SH-SY5Y (cell line): ENCODE data around the gene TRIM24.

Experiments used
- GATA2 ChIP-seq: IDR thresholded peaks from 2 replicates; pipeline ENCODE4 v1.6.1; 2011; ENCODE audit warnings: mild to moderate bottlenecking, low read depth, low read length
- GATA3 ChIP-seq: IDR thresholded peaks from 2 replicates; pipeline ENCODE4 v1.6.1; 2011; ENCODE audit warnings: low read depth, mild to moderate bottlenecking, low read length, moderate library complexity

The TRIM24 gene

DNA sequence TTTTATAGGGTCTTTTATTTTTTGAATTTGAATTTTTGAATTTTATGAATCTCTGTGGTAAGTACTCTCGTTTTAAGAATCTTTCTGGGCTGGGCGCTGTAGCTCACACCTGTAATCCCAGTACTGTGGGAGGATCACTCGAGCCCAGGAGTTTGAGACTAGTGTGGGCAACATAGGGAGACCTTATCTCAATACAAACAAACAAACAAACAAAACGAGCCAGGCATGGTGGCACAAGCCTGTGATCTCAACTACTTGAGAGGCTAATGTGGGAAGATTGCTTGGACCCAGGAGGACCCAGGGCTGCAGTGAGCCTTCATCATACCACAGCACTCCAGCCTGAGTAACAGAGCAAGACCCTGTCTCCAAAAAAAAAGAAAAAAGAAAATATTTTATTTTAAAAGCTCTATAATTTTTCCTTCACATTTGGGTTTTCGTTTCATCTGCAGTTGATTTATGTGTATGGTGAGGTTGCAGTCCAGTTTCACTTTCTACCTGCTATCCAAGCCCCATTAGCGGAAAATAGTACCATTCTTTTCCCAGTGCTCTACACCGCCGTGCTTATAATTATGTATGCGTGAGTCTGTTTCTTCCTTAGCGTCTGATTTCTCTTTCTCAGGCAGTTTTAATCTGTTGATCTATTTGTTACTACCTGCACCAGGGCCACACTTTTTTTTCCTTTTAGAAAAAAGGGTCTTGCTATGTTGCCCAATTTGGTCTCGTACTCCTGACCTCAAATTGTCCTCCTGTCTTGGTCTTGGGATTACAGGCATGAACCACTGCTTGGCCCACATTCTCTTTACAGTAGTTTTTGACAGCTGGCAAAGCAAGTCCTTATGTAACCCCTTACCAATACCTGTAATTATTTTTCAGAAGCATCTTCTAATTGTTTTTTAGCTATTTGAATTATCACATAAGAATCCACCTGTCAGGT lies 21.7 kb downstream of the TRIM24 start:
- TF ChIP-seq GATA3 (no peak), GATA2 (no peak)

GRCh38 chr7:138483531-138483930 lies 23.5 kb downstream of the TRIM24 start:
- TF ChIP-seq GATA3 (no peak), GATA2 (no peak)

DNA sequence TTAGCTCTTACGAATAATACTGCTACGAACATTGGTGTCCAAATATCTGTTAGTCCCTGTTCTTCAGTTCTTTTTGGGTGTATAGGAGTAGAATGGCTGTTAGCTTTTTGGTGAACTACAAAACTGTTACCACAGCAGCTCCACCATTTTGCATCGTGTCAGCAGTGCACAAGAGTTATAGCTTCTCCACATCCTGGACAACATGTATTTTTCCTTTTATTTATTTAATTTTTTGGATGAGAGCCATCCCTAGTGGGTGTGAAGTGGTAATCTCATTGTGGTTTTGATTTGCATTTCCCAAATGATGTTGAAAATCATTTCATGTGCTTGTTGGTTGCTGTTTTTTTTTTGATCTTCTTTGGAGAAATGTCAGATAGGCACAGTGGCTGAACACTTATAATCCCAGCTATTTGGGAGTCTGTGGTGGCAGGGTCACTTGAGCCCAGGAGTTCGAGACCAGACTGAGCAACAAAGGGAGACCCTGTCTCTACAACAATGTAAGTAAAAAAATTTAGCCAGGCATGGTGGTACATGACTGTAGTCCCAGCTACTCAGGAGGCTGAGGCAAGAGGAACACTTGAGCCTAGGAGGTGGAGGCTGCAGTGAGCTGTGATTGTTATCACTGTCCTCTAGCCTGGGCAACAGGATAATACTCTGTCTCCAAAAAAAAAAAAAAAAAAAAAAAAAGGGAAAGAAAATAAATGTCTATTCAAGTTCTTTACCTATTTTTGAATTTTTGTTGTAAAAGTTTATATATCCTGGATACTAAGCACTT lies 31.7 kb downstream of the TRIM24 start:
- TF ChIP-seq GATA2 (no peak; the same call in 1 of the 2 replicates), GATA3 (no peak)

GRCh38 chr7:138492423-138492822 lies 32.4 kb downstream of the TRIM24 start:
- no peak for TF ChIP-seq GATA2
- no peak for TF ChIP-seq GATA3

DNA sequence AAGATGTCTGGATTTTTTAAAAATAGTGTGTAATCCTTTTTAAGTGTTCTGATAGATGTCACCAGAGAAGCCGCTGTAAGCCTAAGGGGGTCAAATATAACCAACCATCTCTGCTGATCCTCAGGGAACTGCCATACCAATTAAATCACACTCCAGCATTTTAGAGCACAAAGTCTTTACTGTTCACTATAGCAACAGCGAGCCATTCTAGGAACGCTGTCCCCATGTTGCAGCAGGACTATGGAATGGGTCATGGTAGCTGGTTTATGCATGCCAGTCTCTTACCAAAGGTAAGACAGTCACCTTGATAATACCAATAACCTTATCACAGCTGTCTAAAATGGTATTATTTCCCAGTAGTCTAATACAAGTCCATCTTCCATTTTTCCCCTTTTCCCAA lies 33.5 kb downstream of the TRIM24 start:
- TF ChIP-seq GATA2 (no peak), GATA3 (no peak)

- no peak for TF ChIP-seq GATA3
- TF ChIP-seq GATA2, result no peak
These were observed 35.4 kb downstream of the TRIM24 start for GRCh38 chr7:138495485-138495884.

GRCh38 chr7:138499340-138499739 lies 39.3 kb downstream of the TRIM24 start:
- no peak for TF ChIP-seq GATA2
- no peak for TF ChIP-seq GATA3

DNA sequence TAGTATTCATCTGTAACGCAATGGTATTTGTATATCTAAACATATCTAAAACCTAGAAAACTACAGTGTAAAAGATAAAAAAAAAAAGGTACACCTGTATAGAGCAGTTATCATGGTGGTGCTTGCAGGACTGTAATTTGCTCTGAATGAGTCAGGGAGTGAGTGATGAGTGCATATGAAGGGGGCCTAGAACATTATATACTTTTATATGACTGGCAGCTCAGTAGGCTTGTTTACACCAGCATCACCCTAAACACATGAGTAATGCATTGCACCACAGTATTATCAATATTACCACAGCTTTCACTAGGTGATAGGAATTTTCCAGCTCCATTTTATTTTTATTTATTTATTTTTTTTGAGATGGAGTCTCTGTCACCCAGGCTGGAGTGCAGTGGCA lies 40.8 kb downstream of the TRIM24 start:
- TF ChIP-seq GATA3, result no peak
- TF ChIP-seq GATA2, result no peak

DNA sequence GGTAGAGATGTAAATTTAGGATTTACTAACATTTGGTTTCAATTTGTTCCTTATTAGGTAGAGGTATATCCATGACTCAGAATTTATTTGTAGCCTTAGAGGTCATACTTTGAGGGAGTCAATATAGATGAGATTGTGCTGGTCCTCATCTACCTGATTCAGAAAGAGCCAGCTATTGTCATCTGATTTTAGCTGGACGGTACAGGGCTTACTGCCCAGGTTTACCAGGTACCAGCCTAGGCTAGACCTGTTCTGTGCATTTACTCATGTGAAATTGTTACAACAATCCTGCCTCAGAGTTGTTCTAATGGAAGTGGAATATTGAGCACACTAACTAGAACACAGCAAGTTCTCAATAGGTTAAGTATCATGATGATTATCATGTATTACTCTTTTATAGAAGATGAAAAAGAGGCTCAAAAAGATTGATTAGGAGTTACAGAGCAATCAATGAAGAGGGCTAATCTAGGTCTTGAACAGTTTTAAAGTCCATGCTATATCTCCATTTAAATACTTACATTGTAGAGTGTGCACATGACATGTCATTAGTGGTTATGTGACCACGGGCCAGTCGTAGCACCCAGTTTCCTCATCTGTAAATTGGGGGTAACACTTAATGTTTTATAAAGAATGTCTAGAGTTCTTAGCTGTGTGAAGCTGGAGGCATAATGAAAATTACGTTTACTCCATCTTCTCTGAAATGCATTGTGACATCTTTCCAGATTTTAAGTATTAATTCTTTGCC lies 42.1 kb downstream of the TRIM24 start:
- no peak for TF ChIP-seq GATA3
- TF ChIP-seq GATA2, result no peak

GRCh38 chr7:138505361-138505873 lies 45.4 kb downstream of the TRIM24 start:
- TF ChIP-seq GATA2, result no peak
- TF ChIP-seq GATA3, result no peak

DNA sequence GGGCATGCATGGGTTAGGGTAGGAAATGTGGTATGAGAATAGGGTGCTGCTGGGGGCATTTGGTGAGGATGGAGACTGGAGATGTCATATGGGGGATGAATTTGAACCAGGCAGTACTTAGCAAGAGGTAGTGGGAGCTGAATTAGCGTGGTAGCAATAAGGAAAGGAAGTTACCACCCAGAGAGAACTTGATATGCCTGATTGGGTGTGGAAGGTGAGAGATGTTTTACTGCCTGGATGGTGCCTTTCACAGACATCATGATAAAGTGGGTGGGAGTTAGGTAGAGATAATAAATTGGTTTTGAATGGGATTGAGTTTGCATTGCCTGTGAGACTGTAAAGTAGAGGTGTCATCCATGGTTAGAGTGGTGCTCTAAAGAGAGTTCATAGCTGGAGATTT lies 46.7 kb downstream of the TRIM24 start:
- TF ChIP-seq GATA2 (no peak), GATA3 (no peak)

- TF ChIP-seq GATA3 (no peak), GATA2 (no peak)
These were observed 49.9 kb downstream of the TRIM24 start for GRCh38 chr7:138510003-138510402.

DNA sequence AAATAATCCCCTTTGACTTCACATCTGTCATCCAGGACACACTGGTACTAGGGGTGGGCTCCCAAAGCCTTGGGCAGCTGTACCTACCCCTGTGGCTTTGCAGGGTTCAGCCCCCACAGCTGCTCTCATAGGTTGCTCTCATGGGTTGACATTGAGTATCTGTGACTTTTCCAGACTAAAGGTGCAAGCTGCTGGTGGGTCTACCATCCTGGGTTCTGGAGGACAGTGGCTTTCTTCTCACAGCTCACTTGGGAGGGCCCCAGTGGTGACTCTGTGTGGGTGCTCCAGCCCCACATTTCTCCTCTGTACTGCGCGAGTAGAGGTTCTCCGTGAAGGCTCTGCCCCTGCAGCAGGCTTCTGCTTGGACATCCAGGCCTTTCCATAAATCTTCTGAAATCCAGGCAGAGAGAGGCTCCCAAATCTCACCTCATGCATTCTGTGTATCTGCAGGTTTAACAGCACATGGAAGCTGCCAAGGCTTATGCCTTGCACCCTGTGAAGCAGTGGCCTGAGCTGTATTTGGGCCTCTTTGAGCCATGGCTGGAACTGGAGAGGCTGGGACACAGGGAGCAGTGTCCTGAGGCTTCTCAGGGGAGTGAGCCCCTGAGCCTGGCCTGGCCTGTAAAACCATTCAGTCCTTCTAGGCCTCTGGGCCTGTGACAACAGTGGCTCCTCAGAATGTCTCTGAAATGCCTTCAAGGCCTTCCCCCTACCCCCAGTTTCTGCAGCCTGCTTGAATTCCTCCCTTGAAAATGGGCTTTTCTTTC lies 52.2 kb downstream of the TRIM24 start:
- no peak for TF ChIP-seq GATA2
- TF ChIP-seq GATA3, result no peak

GRCh38 chr7:138512885-138513284 lies 52.8 kb downstream of the TRIM24 start:
- no peak for TF ChIP-seq GATA3
- TF ChIP-seq GATA2, result no peak
